Liver (tissue), 9 donors: ENCODE data around the gene ACKR3. TPM values are rescaled to one million over a fixed set of nuclear protein-coding genes. Genes with fewer than 3 reads are reported as not detected.

ENCODE experiments used
- DNase-seq: peaks from one replicate; pipeline ENCODE4 v3.0.0-alpha.2; 2017; ENCODE audit warnings: low spot score
- H3K27ac ChIP-seq, 2 donors: one replicate each; pipeline ENCODE4 v1.7.0; 2013; ENCODE audit warnings: inconsistent platforms in 2 of 2, low read length in 2 of 2, control low read depth in 1 of 2, low read depth in 1 of 2, mild to moderate bottlenecking in 1 of 2
- H3K27me3 ChIP-seq, 4 donors: one replicate each; pipeline versions ENCODE4 v1.6.1 to v1.7.0; 2013; ENCODE audit warnings: low read length in 3 of 4, inconsistent platforms in 1 of 4, mild to moderate bottlenecking in 1 of 4, moderate library complexity in 1 of 4; ENCODE audit not compliant: control insufficient read depth in 4 of 4, insufficient read depth in 4 of 4
- H3K36me3 ChIP-seq, 4 donors: one replicate each; pipeline versions ENCODE4 v1.6.1 to v1.7.0; 2013; ENCODE audit warnings: low read length in 3 of 4, mild to moderate bottlenecking in 3 of 4, low read depth in 1 of 4, moderate library complexity in 1 of 4; ENCODE audit not compliant: control insufficient read depth in 4 of 4, insufficient read depth in 3 of 4
- H3K4me1 ChIP-seq, 4 donors: one replicate each; pipeline versions ENCODE4 v1.6.1 to v1.7.0; 2013; ENCODE audit warnings: low read length in 3 of 4, mild to moderate bottlenecking in 3 of 4, moderate library complexity in 1 of 4; ENCODE audit not compliant: control insufficient read depth in 4 of 4, insufficient read depth in 4 of 4
- H3K4me3 ChIP-seq, 3 donors: one replicate each; pipeline versions ENCODE4 v1.6.1 to v1.7.0; 2013; ENCODE audit warnings: low read length in 3 of 3, control low read depth in 1 of 3, low read depth in 1 of 3, mild to moderate bottlenecking in 1 of 3
- H3K9ac ChIP-seq, 2 donors: one replicate each; pipeline ENCODE4 v1.7.0; 2013; ENCODE audit warnings: low read length in 2 of 2, mild to moderate bottlenecking in 2 of 2, moderate library complexity in 2 of 2, control low read depth in 1 of 2, low read depth in 1 of 2
- H3K9me3 ChIP-seq, 4 donors: one replicate each; pipeline versions ENCODE4 v1.6.1 to v1.7.0; 2013; ENCODE audit warnings: low read length in 3 of 4; ENCODE audit not compliant: control insufficient read depth in 4 of 4
- ATF3 ChIP-seq: IDR thresholded peaks from 2 replicates; pipeline ENCODE4 v1.6.1; 2016; ENCODE audit warnings: antibody characterized with exemption
- CTCF ChIP-seq: fragments of 150-350 bp; IDR thresholded peaks from 2 replicates; pipeline ENCODE4 v1.5.1; 2017; ENCODE audit warnings: improper control_type of control experiment, low read depth, low read length; ENCODE audit not compliant: missing input control
- EGR1 ChIP-seq, 2 donors: IDR thresholded peaks; 2 replicates each; pipeline ENCODE4 v1.6.1; 2016 to 2018; ENCODE audit warnings: antibody characterized with exemption in 2 of 2, low read depth in 2 of 2
- FOXA1 ChIP-seq: IDR thresholded peaks from 2 replicates; pipeline ENCODE4 v1.6.1; 2016; ENCODE audit warnings: antibody characterized with exemption
- FOXA2 ChIP-seq: IDR thresholded peaks from 2 replicates; pipeline ENCODE4 v1.6.1; 2016; ENCODE audit warnings: antibody characterized with exemption
- GABPA ChIP-seq, 2 donors: IDR thresholded peaks in 1 of 2; conservative IDR thresholded peaks in 1 of 2; 2 replicates each; pipeline ENCODE4 v1.6.1; 2016; ENCODE audit warnings: antibody characterized with exemption in 2 of 2, mild to moderate bottlenecking in 1 of 2, moderate library complexity in 1 of 2
- HNF4A ChIP-seq, 2 donors: conservative IDR thresholded peaks; 2 replicates each; pipeline ENCODE4 v1.6.1; 2016; ENCODE audit warnings: antibody characterized with exemption in 2 of 2, mild to moderate bottlenecking in 2 of 2
- HNF4G ChIP-seq: IDR thresholded peaks from 2 replicates; pipeline ENCODE4 v1.6.1; 2016; ENCODE audit warnings: antibody characterized with exemption
- NR2F2 ChIP-seq: IDR thresholded peaks from 2 replicates; pipeline ENCODE4 v1.6.1; 2016; ENCODE audit warnings: antibody characterized with exemption
- RAD21 ChIP-seq, 2 donors: IDR thresholded peaks; 2 replicates each; pipeline ENCODE4 v1.6.1; 2016; ENCODE audit warnings: antibody characterized with exemption in 2 of 2, mild to moderate bottlenecking in 2 of 2
- RXRA ChIP-seq, 2 donors: IDR thresholded peaks; 2 replicates each; pipeline ENCODE4 v1.6.1; 2017 to 2018; ENCODE audit warnings: antibody characterized with exemption in 2 of 2, mild to moderate bottlenecking in 1 of 2
- SP1 ChIP-seq: IDR thresholded peaks from 2 replicates; pipeline ENCODE4 v1.6.1; 2018; ENCODE audit warnings: antibody characterized with exemption, mild to moderate bottlenecking
- TAF1 ChIP-seq: conservative IDR thresholded peaks from 2 replicates; pipeline ENCODE4 v1.6.1; 2016; ENCODE audit warnings: antibody characterized with exemption, mild to moderate bottlenecking
- YY1 ChIP-seq: IDR thresholded peaks from 2 replicates; pipeline ENCODE4 v1.6.1; 2016; ENCODE audit warnings: antibody characterized with exemption, mild to moderate bottlenecking
- ZBTB33 ChIP-seq: IDR thresholded peaks from 2 replicates; pipeline ENCODE4 v1.6.1; 2016; ENCODE audit warnings: antibody characterized with exemption
- WGBS: extraction: QIAGEN DNeasy Blood & Tissue Kit; methylation state at CpG from one replicate; pipeline ENCODE4 v1.1.7; 2013; 5-methylcytosine and 5-hydroxymethylcytosine counted together
- polyA plus RNA-seq, 2 donors: library from polyadenylated mRNA; stranded (reverse) in 1 of 2; unstranded in 1 of 2; fragments of 200-250 nt in 1 of 2; fragments of >200 nt in 1 of 2; fragmentation: Nextera tagmentation in 1 of 2; extraction: Ambion mirVana in 1 of 2; gene quantifications; one replicate each; pipeline versions ENCODE4 v1.2.1 to v1.2.3, GENCODE V29; 2013 to 2015
- total RNA-seq, 2 donors: library from RNA; depleted of rRNA; stranded (reverse); fragments of >200 nt; gene quantifications; one replicate each; pipeline ENCODE4 v1.2.3, GENCODE V29; 2014
- TF ChIP-seq, protein P1 (sequence below): IDR thresholded peaks from 2 replicates; pipeline ENCODE4 v1.6.1; 2016; ENCODE audit warnings: antibody characterized with exemption, mild to moderate bottlenecking
- TF ChIP-seq, protein P2 (sequence below): IDR thresholded peaks from 2 replicates; pipeline ENCODE4 v1.6.1; 2016; ENCODE audit warnings: antibody characterized with exemption
- donor health status: healthy.
- donor health status: healthy.
- donor health status: healthy.
- donor health status: healthy.
- donor health status: healthy.

Gene ACKR3
- total and polyA plus RNA-seq, 4 donors: 1.6 to 6.0 (median 3.0) TPM

DNA sequence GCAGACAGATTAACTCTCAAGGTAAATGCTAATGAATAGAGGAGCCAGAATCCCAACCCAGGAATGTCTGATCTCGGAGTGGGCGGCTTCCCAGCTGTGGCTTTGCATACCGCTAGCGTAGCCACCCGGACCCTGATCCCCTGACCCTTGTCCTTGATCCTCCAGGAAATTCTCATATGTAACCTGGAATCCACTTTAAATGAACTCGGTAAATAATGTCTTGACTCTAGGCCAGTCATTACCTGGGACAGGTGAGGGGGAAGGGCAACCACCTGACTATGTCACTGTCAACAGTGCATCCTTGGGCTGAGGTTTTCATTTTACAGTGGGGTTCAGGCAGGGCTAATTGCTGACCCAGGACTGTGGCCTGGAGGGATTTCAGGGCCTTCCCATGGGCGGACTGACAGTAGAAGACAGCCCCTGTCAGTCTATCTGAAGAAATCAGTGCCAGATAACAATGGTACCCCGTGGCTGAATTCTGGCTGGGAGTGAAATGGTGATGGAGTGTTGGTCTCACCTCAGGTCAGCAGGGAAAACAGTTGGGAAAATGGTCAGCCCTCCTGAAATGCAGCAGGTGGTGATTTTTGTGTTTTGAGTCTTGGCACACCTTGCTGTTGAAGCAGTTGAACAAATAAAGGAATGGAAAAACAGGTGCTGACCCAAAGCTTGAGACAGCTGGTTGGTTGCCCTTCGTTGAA, 9.6 kb downstream of the ACKR3 start:
- H3K4me3 ChIP-seq: no peak overlapping the region
- no peaks in the 10 kb centered on the region for H3K4me1 ChIP-seq
- no peak overlapping the region for H3K27ac ChIP-seq
- TF ChIP-seq HNF4A (conservative IDR thresholded peaks at IDR 0.05) (peak in 1 of 2 donors; percentile 30), EGR1 (IDR thresholded peaks at IDR 0.05; ENCODE audit: low read depth in 2 of 2) (no peak)
- 63% methylated on average over 9 of the region's 9 CpGs for WGBS
- no peaks in the 10 kb centered on the region for H3K27me3 ChIP-seq
- peaks cover 0 to 10% (median 9%) of the 10 kb centered on the region in 4 donors for H3K36me3 ChIP-seq
- H3K9ac ChIP-seq: no peak overlapping the region
- H3K9me3 ChIP-seq: no peaks in the 10 kb centered on the region
- DNase-seq: no peak

- no peak for TF ChIP-seq ATF3
- TF ChIP-seq YY1: no peak
- no peak for TF ChIP-seq RXRA (IDR thresholded peaks at IDR 0.05)
- no peak for TF ChIP-seq HNF4G
- no peak for TF ChIP-seq GABPA (IDR thresholded peaks at IDR 0.05 in 1 of 2, conservative IDR thresholded peaks at IDR 0.05 in 1 of 2)
- TF ChIP-seq TAF1: no peak
- TF ChIP-seq FOXA2: no peak
- TF ChIP-seq CTCF: no peak
- no peak for TF ChIP-seq EGR1 (IDR thresholded peaks at IDR 0.05; ENCODE audit: low read depth in 2 of 2)
- TF ChIP-seq HNF4A (conservative IDR thresholded peaks at IDR 0.05): no peak
- H3K4me1 ChIP-seq: no peaks in the 10 kb centered on the region
- no peak overlapping the region for H3K9ac ChIP-seq
- no peak overlapping the region for H3K27ac ChIP-seq
- DNase-seq: no peak
- peaks cover 0 to 10% (median 9%) of the 10 kb centered on the region in 4 donors for H3K36me3 ChIP-seq
- H3K4me3 ChIP-seq: no peak overlapping the region
- no peaks in the 10 kb centered on the region for H3K9me3 ChIP-seq
- H3K27me3 ChIP-seq: no peaks in the 10 kb centered on the region
- WGBS: 94% methylated on average over 9 of the region's 9 CpGs
Measured at GRCh38 chr2:236579746-236580315, 10.2 kb downstream of the ACKR3 start.

- WGBS: 97% methylated on average over 29 of the region's 29 CpGs
- Histone ChIP-seq H3K4me1 (no peaks in the 10 kb centered on the region), H3K4me3 (no peak overlapping the region), H3K27me3 (no peaks in the 10 kb centered on the region), H3K27ac (no peak overlapping the region), H3K36me3 (peaks cover 0 to 10% (median 9%) of the 10 kb centered on the region in 4 donors), H3K9me3 (no peaks in the 10 kb centered on the region), H3K9ac (no peak overlapping the region)
- no peak for DNase-seq
- TF ChIP-seq GABPA (IDR thresholded peaks at IDR 0.05 in 1 of 2, conservative IDR thresholded peaks at IDR 0.05 in 1 of 2) (no peak), YY1 (no peak), ZBTB33 (no peak), SP1 (no peak), TAF1 (no peak), EGR1 (IDR thresholded peaks at IDR 0.05; ENCODE audit: low read depth in 2 of 2) (no peak), FOXA1 (no peak), RXRA (IDR thresholded peaks at IDR 0.05) (no peak), FOXA2 (no peak), RAD21 (IDR thresholded peaks at IDR 0.05) (no peak), NR2F2 (no peak)
- TF ChIP-seq, protein P1, sequence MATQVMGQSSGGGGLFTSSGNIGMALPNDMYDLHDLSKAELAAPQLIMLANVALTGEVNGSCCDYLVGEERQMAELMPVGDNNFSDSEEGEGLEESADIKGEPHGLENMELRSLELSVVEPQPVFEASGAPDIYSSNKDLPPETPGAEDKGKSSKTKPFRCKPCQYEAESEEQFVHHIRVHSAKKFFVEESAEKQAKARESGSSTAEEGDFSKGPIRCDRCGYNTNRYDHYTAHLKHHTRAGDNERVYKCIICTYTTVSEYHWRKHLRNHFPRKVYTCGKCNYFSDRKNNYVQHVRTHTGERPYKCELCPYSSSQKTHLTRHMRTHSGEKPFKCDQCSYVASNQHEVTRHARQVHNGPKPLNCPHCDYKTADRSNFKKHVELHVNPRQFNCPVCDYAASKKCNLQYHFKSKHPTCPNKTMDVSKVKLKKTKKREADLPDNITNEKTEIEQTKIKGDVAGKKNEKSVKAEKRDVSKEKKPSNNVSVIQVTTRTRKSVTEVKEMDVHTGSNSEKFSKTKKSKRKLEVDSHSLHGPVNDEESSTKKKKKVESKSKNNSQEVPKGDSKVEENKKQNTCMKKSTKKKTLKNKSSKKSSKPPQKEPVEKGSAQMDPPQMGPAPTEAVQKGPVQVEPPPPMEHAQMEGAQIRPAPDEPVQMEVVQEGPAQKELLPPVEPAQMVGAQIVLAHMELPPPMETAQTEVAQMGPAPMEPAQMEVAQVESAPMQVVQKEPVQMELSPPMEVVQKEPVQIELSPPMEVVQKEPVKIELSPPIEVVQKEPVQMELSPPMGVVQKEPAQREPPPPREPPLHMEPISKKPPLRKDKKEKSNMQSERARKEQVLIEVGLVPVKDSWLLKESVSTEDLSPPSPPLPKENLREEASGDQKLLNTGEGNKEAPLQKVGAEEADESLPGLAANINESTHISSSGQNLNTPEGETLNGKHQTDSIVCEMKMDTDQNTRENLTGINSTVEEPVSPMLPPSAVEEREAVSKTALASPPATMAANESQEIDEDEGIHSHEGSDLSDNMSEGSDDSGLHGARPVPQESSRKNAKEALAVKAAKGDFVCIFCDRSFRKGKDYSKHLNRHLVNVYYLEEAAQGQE: no peak
- TF ChIP-seq, protein P2, sequence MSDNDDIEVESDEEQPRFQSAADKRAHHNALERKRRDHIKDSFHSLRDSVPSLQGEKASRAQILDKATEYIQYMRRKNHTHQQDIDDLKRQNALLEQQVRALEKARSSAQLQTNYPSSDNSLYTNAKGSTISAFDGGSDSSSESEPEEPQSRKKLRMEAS: no peak
Measured at GRCh38 chr2:236580746-236581355, 11.2 kb downstream of the ACKR3 start.
